Activated CD8-positive, alpha-beta memory T cell treated with anti-CD3 and anti-CD28 coated beads, Interleukin-2, amount 50 U/mL, for 24 hours (primary cell): ENCODE measurements around the gene PDSS1.
"Not testable (repeated sequence)": the region's sequence is repeated elsewhere in the genome, so short reads cannot be mapped to it uniquely, and the experiment has no call there.

Source experiments
- DNase-seq: peaks from one replicate; pipeline ENCODE4 v3.0.0-alpha.2; 2020; ENCODE audit errors: extremely low read depth

The PDSS1 gene

DNA sequence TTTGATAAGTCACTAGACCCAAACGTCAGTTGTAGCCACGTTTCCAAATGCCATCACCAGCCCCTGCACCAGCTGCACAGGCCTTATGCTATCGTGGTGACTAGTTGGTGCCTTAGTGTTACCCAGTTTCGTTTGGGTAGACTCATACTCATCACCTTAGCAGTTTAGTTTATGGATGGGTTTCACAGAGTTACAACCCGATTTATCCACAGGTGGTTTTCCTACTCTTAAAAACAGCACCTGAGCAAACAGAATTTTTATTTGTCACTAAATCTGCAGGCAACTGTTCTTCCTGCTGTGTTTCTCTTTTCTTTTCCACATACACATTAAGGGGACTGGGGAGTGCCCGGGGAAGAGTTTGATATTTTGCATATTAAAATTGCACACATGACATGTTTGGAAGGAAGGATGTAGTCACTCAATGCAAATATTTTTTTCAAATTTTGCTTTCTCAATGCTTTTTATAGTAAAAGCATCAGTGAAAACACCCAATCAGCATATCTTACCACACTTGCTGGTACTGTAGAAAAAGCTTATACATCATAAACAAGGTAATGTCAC is 41.6 kb downstream of the PDSS1 start:
- no peak for DNase-seq

DNA sequence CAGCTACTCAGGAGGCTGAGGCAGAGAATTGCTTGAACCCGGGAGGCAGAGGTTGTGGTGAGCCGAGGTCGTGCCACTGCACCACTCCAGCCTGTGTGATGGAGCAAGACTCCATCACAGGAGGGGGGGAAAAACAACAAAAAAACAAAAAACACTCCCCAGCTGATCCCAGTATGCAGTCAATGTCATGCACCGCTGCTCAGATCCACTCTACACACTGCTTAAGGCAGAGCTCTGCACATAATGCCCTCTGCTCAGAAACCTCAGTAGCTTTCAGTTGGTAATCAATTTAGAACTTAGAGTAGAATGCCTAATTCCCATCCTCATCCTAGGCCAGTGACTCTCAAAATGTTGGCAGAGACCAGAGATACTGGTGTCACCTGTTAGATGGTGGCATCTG is 43.9 kb downstream of the PDSS1 start:
- no peak for DNase-seq

DNA sequence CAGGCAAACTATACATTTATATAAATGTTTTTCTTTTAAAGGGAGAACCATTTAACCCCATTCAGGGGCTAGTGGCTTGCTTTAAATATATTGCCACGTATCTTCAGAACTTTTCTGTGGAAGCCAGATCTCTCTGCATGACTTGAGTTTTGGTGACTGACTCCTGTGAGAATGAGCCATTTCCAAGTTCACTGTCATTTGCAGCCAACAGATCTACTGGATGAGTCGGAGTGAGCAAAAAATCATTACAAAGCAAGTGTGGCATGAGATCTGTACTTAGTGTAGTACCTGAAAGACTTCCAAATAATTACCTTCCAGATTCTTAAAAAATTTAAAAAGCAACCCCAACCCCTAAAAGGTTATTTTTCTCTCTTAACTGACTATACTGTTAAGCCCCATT is 45.6 kb downstream of the PDSS1 start:
- DNase-seq: no peak

DNA sequence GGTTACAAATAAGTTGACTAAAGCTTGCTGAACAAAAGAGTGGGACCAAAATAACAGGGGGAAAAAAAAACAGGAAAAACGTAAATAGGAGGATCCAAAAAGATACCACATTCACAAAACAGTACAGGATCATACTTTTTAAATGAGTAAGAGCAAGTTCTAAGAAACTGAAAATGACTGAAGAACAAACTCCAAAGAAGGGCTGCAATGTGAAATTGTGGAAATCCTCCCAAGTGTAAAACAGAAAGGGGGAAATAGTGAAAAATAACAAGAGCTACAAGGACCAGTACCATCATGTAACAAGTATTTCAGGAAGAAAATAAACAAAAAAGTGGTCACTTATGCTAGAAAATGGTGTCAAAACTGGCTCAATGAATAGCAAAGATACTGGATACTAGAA is 46.3 kb downstream of the PDSS1 start:
- DNase-seq: no peak

DNA sequence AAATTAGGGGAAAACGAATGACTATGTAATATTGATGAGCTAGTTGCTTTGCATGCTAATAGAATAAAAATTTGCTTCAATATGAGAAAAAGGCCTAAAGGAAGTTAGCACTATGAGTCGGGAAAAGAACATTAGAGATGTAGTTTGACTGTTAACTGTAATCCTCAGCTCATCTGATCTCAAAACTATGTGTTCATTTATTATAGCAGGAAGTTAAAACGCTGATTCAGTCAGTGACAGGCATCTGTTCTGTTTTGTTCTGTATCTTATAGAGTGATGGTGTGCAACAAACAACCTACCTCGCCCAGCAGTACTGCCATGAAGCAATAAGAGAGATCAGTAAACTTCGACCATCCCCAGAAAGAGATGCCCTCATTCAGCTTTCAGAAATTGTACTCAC is 48.6 kb downstream of the PDSS1 start:
- DNase-seq: no peak

DNA sequence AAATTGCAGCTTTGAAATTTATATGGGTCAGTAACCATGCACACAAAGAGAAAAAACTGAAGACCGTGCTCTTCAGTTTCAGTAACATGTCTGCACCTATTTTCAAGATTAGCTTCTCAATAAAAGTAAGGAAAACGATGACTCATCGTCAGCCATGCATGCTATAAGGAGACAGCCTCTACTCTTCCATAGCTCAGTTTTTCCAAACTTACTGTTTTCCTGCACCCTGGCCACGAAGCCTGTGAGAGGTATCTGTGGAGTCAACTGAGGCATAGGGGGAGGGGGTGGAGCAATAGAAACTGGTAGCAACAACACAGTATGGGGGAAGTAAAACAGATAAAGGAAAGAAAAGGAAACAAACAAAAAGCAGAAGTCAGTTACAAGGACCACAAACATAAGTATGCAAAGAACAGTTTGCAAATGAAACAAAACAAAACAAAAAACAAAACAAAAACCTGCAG is 58.0 kb downstream of the PDSS1 start:
- no peak for DNase-seq

DNA sequence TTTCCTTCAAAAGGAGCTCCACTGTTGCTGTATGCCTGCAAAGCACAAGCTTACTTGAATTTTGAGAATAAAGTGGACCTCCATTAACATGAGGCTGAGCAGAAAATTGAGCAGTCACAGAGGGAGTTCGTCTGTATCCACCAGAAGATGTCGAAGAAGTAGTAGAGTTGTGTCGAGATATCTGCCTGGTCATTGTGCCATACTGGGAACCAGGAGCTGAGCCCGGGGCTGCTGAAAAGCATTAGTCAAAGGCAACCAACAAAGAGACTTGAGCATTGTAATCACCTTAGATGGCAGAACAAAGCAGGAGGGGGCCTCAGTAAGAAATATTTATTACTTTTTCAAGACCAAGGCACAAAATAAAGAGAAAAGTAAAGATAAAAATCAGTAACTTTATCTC is 61.5 kb downstream of the PDSS1 start:
- DNase-seq: no peak

DNA sequence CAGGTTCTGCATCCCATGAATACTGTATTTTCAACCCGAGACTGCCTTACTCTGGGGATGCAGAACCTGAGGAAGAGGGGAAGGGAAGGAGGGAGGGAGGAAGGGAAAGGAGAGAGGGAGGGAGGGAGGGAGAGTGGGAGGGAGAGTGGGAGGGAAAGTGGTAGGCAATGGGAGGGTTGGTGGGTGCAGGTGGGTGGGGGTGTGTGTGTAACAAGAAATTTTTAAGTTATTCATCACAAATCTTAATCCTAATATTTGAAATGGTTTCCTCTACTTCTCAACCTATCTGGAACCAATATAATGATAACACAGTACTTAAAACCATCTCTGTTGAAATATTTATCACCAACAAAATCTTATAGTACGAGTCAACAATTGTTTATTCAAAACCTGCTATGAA is 68.0 kb downstream of the PDSS1 start:
- DNase-seq: no peak

DNA sequence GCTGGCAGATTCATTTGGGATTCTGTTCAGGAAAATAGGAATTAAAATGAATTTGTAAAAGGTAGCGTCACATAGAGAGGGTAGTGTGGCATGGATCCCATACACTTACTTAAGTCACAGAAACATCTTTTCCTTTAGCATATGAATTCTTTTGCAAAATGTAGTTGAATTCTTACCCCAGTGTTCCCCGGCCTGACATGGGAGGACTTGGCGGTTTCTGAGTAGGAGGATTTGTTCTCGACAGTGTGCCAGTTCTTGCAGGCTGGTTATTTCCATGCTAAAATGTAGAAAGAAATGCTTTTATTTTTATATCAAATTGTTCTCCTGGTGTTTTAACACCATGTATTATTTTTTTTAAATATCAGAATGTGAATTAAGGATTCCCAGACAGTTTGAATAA is 72.6 kb downstream of the PDSS1 start:
- DNase-seq: no peak

DNA sequence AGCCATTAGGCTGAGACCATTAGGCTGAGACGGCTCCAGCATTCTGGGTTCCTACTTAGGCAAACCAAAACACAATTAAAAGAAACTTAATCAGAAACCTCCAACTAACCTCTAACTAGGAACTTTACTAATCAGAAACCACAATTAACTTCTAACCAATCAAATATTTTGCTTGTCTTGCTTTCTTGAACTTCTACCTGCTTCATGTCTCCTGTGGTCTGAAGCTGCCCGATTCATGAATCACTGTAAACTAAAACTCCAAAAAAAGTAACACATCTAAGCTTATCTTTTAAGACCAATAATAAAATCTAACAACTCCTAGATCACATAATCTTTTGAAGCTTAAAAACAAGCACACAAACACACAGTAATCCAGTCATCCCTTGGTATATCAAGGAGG is 76.1 kb downstream of the PDSS1 start:
- DNase-seq: no peak

DNA sequence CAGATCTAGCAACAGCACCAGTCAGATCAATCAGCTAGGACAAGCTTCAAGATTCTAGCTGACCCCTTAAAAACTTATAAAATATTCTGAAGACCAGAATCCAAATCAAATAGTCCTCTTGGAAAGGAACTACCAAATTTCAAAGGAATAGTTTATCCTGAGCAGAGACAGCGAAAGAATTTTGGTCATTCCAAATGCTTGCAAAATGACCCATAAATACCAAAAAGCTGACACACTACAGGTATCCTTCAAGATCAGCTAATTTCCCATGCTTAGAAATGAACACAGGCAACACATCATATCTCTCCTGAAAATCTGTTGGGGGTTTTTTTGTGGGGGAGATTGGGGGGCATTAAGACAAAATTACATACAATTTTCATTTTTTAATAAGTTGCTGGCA is 78.8 kb downstream of the PDSS1 start:
- no peak for DNase-seq

DNA sequence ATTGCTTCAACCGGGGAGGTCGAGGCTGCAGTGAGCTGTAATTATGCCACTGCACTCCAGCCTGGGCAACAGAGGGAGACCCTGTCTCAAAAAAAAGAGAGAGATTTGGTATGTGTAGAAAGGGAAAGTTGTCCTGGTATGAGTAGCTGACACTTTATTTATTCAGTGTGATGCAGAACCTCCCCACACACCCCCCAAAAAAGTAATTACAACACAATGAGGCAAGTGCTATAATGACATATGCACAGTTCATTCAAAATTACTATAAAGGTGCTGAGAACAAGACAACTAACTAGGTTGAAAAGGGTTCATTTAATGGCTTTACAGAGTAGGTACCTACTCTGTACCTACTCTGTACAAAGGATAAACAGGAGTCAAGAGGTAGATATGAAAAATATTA is 80.2 kb downstream of the PDSS1 start:
- DNase-seq: no peak

DNA sequence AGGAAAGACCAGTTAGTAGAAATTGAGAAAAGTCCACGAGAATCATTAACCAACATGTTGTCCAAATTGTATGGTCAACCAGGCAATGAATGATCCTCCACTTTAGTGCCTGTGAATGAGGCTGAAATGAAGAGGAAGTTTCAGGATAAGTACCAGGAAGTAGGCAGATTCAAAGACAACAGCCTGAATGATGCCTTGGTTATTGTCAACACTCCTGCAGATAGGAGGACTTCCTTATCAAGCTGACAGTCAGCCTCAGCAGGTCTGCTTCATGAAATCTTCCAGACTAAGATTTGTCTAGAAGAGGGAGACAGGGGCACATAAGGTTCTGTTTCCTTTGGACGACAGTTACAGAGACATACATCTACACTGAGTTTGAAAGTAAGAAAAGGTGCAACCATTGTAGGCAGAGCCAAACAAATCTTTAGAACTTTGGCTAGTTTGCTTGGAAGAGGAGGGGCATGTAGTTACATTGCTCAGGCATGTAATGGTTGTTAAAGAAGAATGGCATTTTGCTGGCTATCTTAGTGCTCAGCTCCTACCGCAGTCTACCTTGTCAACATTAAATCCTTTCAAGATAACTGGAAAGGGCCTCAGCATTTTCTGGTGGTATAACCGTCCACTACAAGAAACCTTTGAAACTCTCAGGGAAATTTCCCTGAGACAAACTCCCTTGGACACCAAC is 81.8 kb downstream of the PDSS1 start:
- DNase-seq: no peak

DNA sequence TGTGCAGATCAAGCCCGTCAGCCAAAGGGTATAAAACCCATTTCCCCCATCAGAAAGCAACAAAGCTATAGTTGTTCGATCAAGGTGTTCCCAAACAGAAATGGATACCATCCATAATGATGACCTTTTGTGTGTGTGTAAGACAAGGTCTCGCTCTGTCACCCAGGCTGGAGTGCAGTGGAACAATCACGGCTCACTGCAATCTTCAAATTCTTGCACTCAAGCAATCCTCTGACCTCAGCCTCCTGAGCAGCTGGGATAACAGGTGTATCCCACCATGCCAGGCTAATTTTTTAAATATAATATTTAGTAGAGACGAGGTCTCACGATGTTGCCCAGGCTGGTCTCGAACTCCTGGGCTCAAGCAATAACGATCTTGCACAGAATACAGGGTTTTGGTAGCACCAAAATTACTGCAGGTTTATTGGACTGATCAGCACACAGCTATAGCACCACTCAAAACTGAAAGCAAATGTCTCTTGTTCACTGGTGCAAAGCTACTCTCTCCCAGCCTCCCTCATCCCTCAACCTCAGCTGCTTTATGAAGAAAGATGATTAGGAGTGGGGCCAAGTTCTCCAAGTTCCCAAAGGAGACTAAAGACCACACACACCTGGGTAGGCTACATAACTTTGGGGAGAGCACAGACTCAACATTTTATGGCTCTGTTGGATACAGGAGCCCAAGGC is 82.7 kb downstream of the PDSS1 start:
- DNase-seq: no peak

DNA sequence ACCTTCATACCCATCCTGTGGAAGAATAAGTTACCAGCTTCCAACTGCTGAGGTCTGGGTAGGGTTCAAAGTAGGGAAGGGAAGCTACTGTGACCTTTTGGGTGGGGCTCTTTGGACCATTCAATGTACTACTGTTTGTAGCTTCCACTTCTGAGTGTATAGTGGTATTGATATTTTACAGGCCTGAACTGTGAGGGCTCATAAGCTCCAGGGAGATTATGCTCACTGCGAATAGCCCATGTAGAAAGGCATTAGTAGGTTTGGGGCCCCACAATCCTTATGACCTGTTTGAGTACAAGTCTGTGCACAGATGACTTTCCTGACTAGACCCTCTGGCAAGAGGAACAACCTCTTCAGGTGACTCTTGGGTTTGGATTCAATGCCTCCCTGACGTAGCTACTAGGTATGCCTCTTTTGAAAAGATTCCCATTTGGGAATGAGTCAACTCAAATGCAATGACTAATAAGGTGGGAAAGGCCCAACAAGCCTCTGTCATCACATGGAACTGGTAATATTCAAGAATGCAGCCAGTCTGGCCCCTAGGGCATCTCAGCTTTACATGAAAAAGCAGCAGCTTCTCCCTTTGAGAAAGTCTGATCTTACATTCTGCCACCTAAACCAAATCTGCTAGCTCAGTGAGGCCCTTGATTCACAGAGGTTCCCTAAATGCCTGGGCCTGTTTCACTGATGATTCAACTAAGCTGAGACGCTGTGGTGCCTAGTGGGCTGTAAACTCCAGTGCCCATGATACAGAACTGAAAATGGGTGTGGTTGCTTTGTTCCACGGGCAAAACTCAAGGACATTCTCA is 83.5 kb downstream of the PDSS1 start:
- DNase-seq: no peak

DNA sequence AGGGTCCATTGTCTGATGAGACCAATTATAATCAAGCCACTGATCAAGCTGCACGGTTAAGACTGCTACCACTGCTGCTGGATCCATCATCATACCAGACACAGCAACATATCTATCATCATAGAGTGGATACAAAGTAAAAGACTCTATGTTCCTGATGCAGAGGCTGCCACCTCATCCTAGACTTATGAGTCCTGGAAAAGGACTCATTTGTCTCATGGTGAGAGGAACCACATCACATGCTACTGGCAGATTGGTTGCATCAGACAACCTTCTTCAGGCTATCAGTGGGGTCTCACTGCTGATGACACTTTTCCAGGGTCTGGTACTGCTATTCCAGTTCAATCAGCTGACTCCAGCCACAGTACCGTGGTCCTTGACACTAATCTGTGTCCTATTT is 84.3 kb downstream of the PDSS1 start:
- DNase-seq: no peak

DNA sequence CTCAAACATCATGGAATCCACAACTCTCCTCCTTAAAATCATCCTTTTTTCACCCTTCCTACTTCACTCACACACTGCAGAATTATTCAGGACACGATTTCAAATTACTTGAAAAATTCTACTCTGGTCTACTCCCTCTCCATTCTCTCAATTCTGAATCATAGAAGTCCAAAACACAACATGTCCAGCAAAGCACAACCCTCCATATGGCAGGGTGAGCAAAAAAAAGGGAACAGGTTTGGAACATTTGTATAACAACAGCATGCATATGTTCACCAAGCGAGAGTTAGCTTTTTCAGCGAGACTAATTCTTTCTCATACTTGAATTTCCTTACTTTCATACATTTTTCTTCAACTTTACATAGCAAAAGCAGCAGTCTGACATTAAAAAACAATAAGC is 89.9 kb downstream of the PDSS1 start:
- DNase-seq: no peak

DNA sequence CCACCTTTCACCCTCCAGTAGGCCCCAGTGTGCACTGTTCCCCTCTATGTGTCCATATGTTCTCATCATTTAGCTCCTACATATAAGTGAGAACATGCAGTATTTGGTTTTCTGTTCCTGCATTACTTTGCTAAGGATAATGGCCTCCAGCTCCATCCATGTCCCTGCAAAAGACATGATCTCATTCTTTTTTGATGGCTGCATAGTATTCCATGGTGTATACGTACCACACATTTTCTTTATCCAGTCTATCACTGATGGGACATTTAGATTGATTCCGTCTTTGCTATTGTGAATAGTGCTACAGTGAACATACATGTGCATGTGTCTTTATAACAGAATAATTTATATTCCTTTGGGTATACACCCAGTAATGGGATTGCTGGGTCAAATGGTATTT is 92.3 kb downstream of the PDSS1 start:
- DNase-seq: not testable (repeated sequence)

DNA sequence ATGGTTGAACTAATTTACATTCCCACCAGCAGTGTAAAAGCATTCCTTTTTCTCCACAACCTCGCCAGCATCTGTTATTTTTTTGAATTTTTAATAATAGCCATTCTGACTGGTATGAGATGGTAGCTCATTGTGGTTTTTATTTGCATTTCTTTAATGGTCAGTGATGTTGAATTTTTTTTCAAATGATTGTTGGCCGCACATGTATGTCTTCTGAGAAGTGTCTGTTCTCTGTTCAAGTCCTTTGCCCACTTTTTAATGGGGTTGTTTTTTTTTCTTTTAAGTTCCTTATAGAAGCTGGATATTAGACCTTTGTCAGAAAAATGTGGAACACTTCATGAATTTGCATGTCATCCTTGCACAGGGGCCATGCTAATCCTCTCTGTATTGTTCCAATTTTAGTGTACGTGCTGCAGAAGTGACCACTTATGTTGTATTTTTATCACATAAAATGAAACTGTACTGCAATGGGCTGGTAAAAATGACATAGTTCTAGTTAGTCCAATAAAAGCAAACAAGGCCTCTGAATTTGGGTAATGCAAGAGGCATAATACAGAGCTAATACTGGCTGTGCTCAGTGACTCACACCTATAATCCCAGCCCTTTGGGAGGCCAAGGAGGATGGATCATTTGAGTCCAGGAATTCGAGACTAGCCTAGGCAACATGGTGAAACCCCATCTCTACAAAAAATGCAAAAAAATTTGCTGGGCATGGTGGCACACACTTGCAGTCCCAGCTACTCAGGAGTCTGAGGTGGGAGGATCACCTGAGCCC is 92.9 kb downstream of the PDSS1 start:
- no peak for DNase-seq

DNA sequence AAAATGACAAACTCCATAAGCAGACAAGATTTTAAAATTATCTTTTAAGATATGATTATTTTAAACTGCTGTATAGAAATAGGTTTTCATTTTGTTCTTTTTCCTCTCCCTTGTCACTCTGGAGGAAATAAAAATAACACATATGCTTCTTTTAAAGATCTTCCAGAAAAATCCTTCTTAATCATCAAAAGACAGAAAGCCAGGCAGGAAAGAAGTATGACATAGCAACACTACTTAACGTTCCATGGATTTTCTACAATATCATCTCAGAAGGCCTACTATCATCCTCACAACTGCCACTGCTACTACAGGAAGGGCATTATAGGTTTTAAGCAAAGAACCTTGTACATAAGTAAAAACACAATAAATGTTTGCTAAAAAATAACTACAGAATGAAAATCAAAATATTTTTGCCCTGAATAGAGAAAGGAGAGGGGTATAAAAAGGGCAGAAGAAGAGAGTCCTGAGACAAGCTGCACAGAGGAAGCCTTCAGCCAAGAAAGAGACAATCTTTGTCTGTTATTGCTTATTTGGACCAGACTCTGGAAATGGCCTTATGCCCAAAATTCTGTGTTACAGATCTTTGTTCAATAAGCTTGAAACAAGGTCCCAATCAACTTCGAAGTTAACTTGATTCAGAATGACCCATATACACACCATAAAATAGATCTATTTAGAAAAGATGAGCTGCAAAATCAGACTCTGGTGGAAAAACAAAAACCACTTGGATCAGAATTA is 95.4 kb downstream of the PDSS1 start:
- no peak for DNase-seq
